Neutrophil (primary cell): ENCODE results near the gene CABLES1.

ENCODE experiments used
- H3K27ac ChIP-seq: fragments of 200-600 bp; sonication (generic); 2 replicates; pipeline ENCODE4 v1.5.1; 2016; ENCODE audit warnings: mild to moderate bottlenecking, moderate library complexity
- H3K27me3 ChIP-seq: fragments of 200-600 bp; sonication (generic); 2 replicates; pipeline ENCODE4 v1.6.0; 2016; ENCODE audit warnings: mild to moderate bottlenecking
- H3K36me3 ChIP-seq: fragments of 200-600 bp; sonication (generic); 2 replicates; pipeline ENCODE4 v1.5.1; 2017
- H3K4me1 ChIP-seq, 2 experiments: fragments of 200-600 bp in 1 of 2; sonication (generic) in 1 of 2; 1 replicate in 1 of 2; 2 replicates in 1 of 2; pipeline versions ENCODE4 v1.5.1 to v1.6.1; 2013 to 2016; ENCODE audit warnings: low read depth in 1 of 2, low read length in 1 of 2, mild to moderate bottlenecking in 1 of 2, moderate library complexity in 1 of 2; ENCODE audit not compliant: control insufficient read depth in 1 of 2, insufficient read depth in 1 of 2
- H3K4me3 ChIP-seq, 2 experiments: fragments of 200-600 bp in 1 of 2; sonication (generic) in 1 of 2; 1 replicate in 1 of 2; 2 replicates in 1 of 2; pipeline ENCODE4 v1.5.1; 2013 to 2016; ENCODE audit warnings: low read depth in 1 of 2, low read length in 1 of 2, mild to moderate bottlenecking in 1 of 2, moderate library complexity in 1 of 2
- H3K9me3 ChIP-seq: fragments of 200-600 bp; sonication (generic); 2 replicates; pipeline ENCODE4 v1.5.1; 2016
- CTCF ChIP-seq: fragments of 200-600 bp; sonication (generic); IDR thresholded peaks from 2 replicates; pipeline ENCODE4 v1.5.1; 2016; ENCODE audit warnings: antibody characterized with exemption

Gene CABLES1

GRCh38 chr18:23136326-23137096, 1.2 kb downstream of the CABLES1 start:
- Histone ChIP-seq H3K4me1 (peaks cover 28 to 30% of the 10 kb centered on the region in 2 experiments), H3K36me3 (no peaks in the 10 kb centered on the region), H3K9me3 (no peaks in the 10 kb centered on the region), H3K27me3 (peaks cover 68% of the 10 kb centered on the region), H3K4me3 (peak overlapping the region; percentile 55), H3K27ac (no peak overlapping the region)
- no peak for TF ChIP-seq CTCF

DNA sequence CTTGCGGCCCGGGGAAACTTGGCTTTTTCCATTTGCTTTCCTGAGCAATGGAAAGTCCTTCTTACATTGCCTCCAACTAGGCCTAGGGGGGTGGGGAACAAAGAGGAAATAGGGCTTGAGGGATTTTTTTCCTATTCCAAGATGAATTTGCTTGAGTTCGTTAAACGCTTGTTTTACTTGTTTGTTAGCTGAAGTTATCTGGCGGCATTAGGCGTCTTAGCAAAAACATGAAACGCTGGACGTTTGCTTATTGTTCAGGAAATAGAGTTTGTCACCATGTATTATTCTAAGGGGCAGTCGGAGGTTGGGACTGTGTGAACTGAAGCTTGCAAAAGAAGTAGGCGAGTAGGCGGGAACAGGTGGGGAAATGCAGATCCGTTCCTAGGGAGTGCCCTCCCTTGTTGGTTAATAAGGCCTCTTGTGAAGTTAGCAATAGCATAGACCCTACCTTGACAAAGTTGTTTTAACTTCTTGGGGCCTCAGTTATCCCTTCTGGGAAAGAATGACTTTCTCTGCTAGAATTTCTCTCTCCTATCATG, 1.9 kb downstream of the CABLES1 start:
- no peak for TF ChIP-seq CTCF
- H3K36me3 ChIP-seq = no peaks in the 10 kb centered on the region
- H3K27me3 ChIP-seq = peaks cover 68% of the 10 kb centered on the region
- no peaks in the 10 kb centered on the region for H3K9me3 ChIP-seq
- peaks cover 28 to 30% of the 10 kb centered on the region in 2 experiments for H3K4me1 ChIP-seq
- peak overlapping the region; percentile 55 for H3K4me3 ChIP-seq
- H3K27ac ChIP-seq = no peak overlapping the region

- no peaks in the 10 kb centered on the region for H3K9me3 ChIP-seq
- H3K27me3 ChIP-seq = peaks cover 61% of the 10 kb centered on the region
- H3K36me3 ChIP-seq = no peaks in the 10 kb centered on the region
- H3K4me3 ChIP-seq = no peak overlapping the region
- no peak for TF ChIP-seq CTCF
- no peak overlapping the region for H3K27ac ChIP-seq
- H3K4me1 ChIP-seq = peaks cover 33 to 36% of the 10 kb centered on the region in 2 experiments
Measured at GRCh38 chr18:23137788-23138216, 2.5 kb downstream of the CABLES1 start.

DNA sequence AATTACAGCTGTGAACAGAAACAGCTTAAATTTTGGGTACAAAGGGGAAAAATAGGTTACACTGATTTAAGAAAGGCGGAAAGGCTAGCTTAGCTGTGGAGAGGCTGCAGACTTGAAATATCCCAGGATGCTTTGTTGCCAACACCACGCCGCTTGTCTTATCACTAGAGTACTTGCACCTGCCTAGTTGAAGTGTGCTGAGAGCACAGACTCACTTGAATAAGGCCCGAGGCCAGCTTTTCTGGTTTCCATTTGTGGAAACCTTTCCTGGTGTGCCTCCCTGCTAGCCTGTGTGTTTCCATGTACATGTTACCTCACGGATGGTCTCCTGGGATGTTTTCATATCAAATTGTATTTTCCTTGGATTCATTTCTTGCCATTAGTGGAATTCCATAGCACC, 3.2 kb downstream of the CABLES1 start:
- no peak overlapping the region for H3K4me3 ChIP-seq
- peaks cover 55% of the 10 kb centered on the region for H3K27me3 ChIP-seq
- no peaks in the 10 kb centered on the region for H3K9me3 ChIP-seq
- no peak for TF ChIP-seq CTCF
- peaks cover 39 to 43% of the 10 kb centered on the region in 2 experiments for H3K4me1 ChIP-seq
- H3K36me3 ChIP-seq = no peaks in the 10 kb centered on the region
- no peak overlapping the region for H3K27ac ChIP-seq

DNA sequence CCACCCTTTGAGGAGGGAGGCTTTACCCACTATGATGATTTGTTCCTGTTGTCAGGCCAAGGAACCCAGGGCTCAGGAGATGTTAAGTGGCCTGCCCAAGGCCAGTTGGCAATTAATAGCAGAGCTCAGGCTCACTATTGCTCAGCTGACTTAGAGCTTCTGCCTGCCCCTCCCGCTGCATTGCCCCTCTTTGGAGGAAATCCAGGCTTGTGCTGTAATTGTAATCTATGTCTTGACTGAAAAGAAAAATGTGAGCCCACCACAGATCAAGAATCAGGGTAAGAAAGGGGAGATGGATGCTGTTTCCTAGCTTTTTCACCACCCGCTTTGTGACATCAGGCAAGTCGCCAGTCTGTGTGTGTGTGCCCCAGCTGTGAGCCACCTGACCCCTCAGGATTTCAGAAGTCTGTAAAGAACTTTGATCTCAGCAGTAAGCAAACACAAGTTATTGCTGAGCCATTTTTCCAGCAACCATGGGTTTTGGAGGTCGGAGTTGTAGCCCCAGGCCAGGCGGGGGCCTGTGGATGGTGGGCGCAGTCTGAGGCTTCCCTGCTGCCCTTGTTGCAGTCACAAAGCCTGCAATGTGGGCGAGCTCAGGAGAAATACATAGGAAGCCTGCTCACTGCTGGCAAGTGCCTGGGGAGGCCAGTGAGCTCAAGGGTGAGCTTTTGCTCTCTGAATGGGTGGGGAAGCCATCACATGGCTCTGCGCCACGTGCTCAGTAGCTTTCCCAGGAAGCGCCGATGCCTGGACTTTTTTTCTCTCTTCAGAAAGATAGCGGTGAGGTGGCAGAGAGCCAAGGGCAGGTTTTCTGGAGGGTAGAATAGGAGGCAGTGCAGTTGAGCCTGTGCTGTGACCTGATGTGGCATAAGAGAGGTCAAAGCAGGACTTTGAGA, 6.1 kb downstream of the CABLES1 start:
- Histone ChIP-seq H3K4me1 (peaks cover 34 to 36% of the 10 kb centered on the region in 2 experiments), H3K27me3 (peaks cover 26% of the 10 kb centered on the region), H3K4me3 (no peak overlapping the region), H3K36me3 (no peaks in the 10 kb centered on the region), H3K9me3 (no peaks in the 10 kb centered on the region), H3K27ac (no peak overlapping the region)
- no peak for TF ChIP-seq CTCF
